HCT116 (cell line): ENCODE data around the gene SPTBN1. TPM values are rescaled to one million over a fixed set of nuclear protein-coding genes. Genes with fewer than 3 reads are reported as not detected.

Experiments used
- ATAC-seq: fragments of 200-7000 bp; cut with Tn5 transposase; 2 replicates; pipeline ENCODE4 v1.9.1; 2020; ENCODE audit warnings: mild to moderate bottlenecking, moderate library complexity
- BruUV-seq: library from RNA; stranded (reverse); fragments of 400-500 nt; replicated peaks from 2 replicates; lab custom pipeline; 2021; lab: Mats Ljungman, UMichigan
- CTCF ChIA-PET: fragments of 300-600 bp; sonication (Branson Sonifier 250); formaldehyde crosslinking; loops from one replicate; lab custom pipeline; 2021; ENCODE audit warnings: antibody characterized with exemption; lab: Charles Lee
- POLR2A ChIA-PET: fragments of 300-600, 350-600 bp; sonication (Branson Sonifier 250); formaldehyde crosslinking; loops from one replicate; lab custom pipeline; 2021; ENCODE audit warnings: antibody characterized with exemption; lab: Charles Lee
- RAD21 ChIA-PET, 2 experiments: fragments of 300-600 bp; sonication (Branson Sonifier 250); formaldehyde crosslinking; loops; one replicate each; lab custom pipeline; 2023; ENCODE audit warnings: low total read pairs in 2 of 2; ENCODE audit not compliant: uncharacterized antibody in 2 of 2, unreplicated experiment in 2 of 2, low non-redundant PET in 1 of 2; lab: Charles Lee
- DNase-seq: peaks from one replicate; pipeline ENCODE4 v3.0.0-alpha.2; 2010; ENCODE audit warnings: low read depth, low spot score
- H2AFZ ChIP-seq: fragments of 200-600 bp; shearing (Covaris generic), sonication (generic); 2 replicates; pipeline ENCODE4 v1.6.1; 2017; ENCODE audit warnings: low read depth, mixed run types, mixed read lengths, antibody characterized with exemption, low read length; ENCODE audit not compliant: poor library complexity, severe bottlenecking
- H3K27ac ChIP-seq: 2 replicates; pipeline ENCODE4 v1.5.1; 2012; ENCODE audit warnings: low read depth, low read length
- H3K27me3 ChIP-seq: fragments of 200-600 bp; sonication (generic); 2 replicates; pipeline ENCODE4 v1.6.1; 2016; ENCODE audit warnings: mixed run types, low read length, mixed read lengths; ENCODE audit not compliant: insufficient read depth
- H3K36me3 ChIP-seq, 2 experiments: fragments of 200-500 bp in 1 of 2; fragments of 200-600 bp in 1 of 2; sonication (Bioruptor generic) in 1 of 2; sonication (generic) in 1 of 2; 2 replicates each; pipeline versions ENCODE4 v1.5.1 to v1.6.1; 2014 to 2016; ENCODE audit warnings: low read length in 2 of 2, inconsistent platforms in 1 of 2, mixed read lengths in 1 of 2, mixed run types in 1 of 2; ENCODE audit not compliant: insufficient read depth in 2 of 2, control insufficient read depth in 1 of 2
- H3K4me1 ChIP-seq, 2 experiments: fragments of 200-600 bp in 1 of 2; sonication (generic) in 1 of 2; 2 replicates each; pipeline versions ENCODE4 v1.5.1 to v1.6.1; 2012 to 2017; ENCODE audit warnings: low read length in 2 of 2, inconsistent platforms in 1 of 2, mild to moderate bottlenecking in 1 of 2, mixed read lengths in 1 of 2, mixed run types in 1 of 2, moderate library complexity in 1 of 2; ENCODE audit not compliant: insufficient read depth in 2 of 2, control insufficient read depth in 1 of 2
- H3K4me2 ChIP-seq: fragments of 200-600 bp; sonication (generic); 2 replicates; pipeline ENCODE4 v1.6.1; 2017; ENCODE audit warnings: mixed run types, low read length, mixed read lengths
- H3K4me3 ChIP-seq, 2 experiments: fragments of 200-600 bp in 1 of 2; sonication (generic) in 1 of 2; replicated peaks in 1 of 2; 2 replicates each; pipeline ENCODE4 v1.5.1; 2011 to 2016; ENCODE audit warnings: low read length in 2 of 2, control low read depth in 1 of 2, low read depth in 1 of 2, mild to moderate bottlenecking in 1 of 2, mixed read lengths in 1 of 2, mixed run types in 1 of 2
- H3K79me2 ChIP-seq: fragments of 200-600 bp; sonication (generic); 2 replicates; pipeline ENCODE4 v1.6.1; 2017; ENCODE audit warnings: mild to moderate bottlenecking, mixed run types, low read length, moderate library complexity, mixed read lengths; ENCODE audit not compliant: insufficient read depth
- H3K9ac ChIP-seq: fragments of 200-600 bp; sonication (generic); 2 replicates; pipeline ENCODE4 v1.6.1; 2016; ENCODE audit warnings: low read length, mixed read lengths
- H3K9me2 ChIP-seq: fragments of 200-600 bp; sonication (generic), shearing (Covaris generic); 2 replicates; pipeline ENCODE4 v1.6.1; 2017; ENCODE audit warnings: mixed run types, mild to moderate bottlenecking, moderate library complexity; ENCODE audit not compliant: insufficient read depth
- H3K9me3 ChIP-seq, 2 experiments: fragments of 200-500 bp in 1 of 2; fragments of 200-600 bp in 1 of 2; sonication (Bioruptor generic) in 1 of 2; sonication (generic) in 1 of 2; 2 replicates each; pipeline ENCODE4 v1.6.1; 2014 to 2017; ENCODE audit warnings: low read length in 2 of 2, mixed read lengths in 2 of 2, inconsistent platforms in 1 of 2, low read depth in 1 of 2, mild to moderate bottlenecking in 1 of 2, mixed run types in 1 of 2, moderate library complexity in 1 of 2; ENCODE audit not compliant: control insufficient read depth in 1 of 2, insufficient read depth in 1 of 2
- H4K20me1 ChIP-seq: fragments of 200-600 bp; sonication (generic), shearing (Covaris generic); 2 replicates; pipeline ENCODE4 v1.6.1; 2017; ENCODE audit warnings: mixed run types, mild to moderate bottlenecking, moderate library complexity; ENCODE audit not compliant: insufficient read depth
- CBX3 ChIP-seq: IDR thresholded peaks from 2 replicates; pipeline ENCODE4 v1.6.1; 2012; ENCODE audit warnings: low read depth
- ELF1 ChIP-seq: IDR thresholded peaks from 2 replicates; pipeline ENCODE4 v1.6.1; 2012; ENCODE audit warnings: low read depth, borderline replicate concordance
- EZH2 ChIP-seq: fragments of 200-600 bp; sonication (generic); IDR thresholded peaks from 2 replicates; pipeline ENCODE4 v1.6.1; 2017; ENCODE audit warnings: antibody characterized with exemption, mixed run types
- EZH2phosphoT487 ChIP-seq: fragments of 200-600 bp; IDR thresholded peaks from 2 replicates; pipeline ENCODE4 v1.6.1; 2018; ENCODE audit warnings: antibody characterized with exemption, borderline replicate concordance
- JUND ChIP-seq: IDR thresholded peaks from 2 replicates; pipeline ENCODE4 v1.6.1; 2012
- MAX ChIP-seq: IDR thresholded peaks from 2 replicates; pipeline ENCODE4 v1.6.1; 2012
- POLR2A ChIP-seq: IDR thresholded peaks from 2 replicates; pipeline ENCODE4 v1.7.0; 2011; ENCODE audit warnings: borderline replicate concordance; ENCODE audit not compliant: insufficient read depth, insufficient read length; ENCODE audit errors: extremely low read depth
- RAD21 ChIP-seq: IDR thresholded peaks from 2 replicates; pipeline ENCODE4 v1.6.1; 2012; ENCODE audit warnings: low read depth, mild to moderate bottlenecking
- REST ChIP-seq: IDR thresholded peaks from 2 replicates; pipeline ENCODE4 v1.6.1; 2012; ENCODE audit warnings: low read depth
- SIN3A ChIP-seq: IDR thresholded peaks from 2 replicates; pipeline ENCODE4 v1.6.1; 2012; ENCODE audit warnings: low read depth
- SP1 ChIP-seq: IDR thresholded peaks from 2 replicates; pipeline ENCODE4 v1.6.1; 2012; ENCODE audit warnings: low read depth
- SRF ChIP-seq: IDR thresholded peaks from 2 replicates; pipeline ENCODE4 v1.6.1; 2012; ENCODE audit warnings: low read depth
- TCF7L2 ChIP-seq: IDR thresholded peaks from 2 replicates; pipeline ENCODE4 v1.7.0; 2011; ENCODE audit warnings: borderline replicate concordance, inconsistent platforms; ENCODE audit not compliant: insufficient read depth, insufficient read length; ENCODE audit errors: extremely low read depth
- YY1 ChIP-seq: IDR thresholded peaks from 2 replicates; pipeline ENCODE4 v1.6.1; 2011; ENCODE audit warnings: low read length, low read depth, moderate library complexity, mild to moderate bottlenecking; ENCODE audit not compliant: insufficient replicate concordance; ENCODE audit errors: extremely low read depth
- ZNF274 ChIP-seq: fragments of 200-500 bp; sonication (Bioruptor generic); IDR thresholded peaks from 2 replicates; pipeline ENCODE4 v1.6.1; 2014; ENCODE audit warnings: mild to moderate bottlenecking, low read depth, low read length, inconsistent platforms
- intact Hi-C: fragments of 100-400 bp; cut with micrococcal nuclease; formaldehyde crosslinking; loops from 2 replicates; pipeline ENCODE4 v1.10.0; 2022
- total RNA-seq: library from RNA; stranded (reverse); gene quantifications from one replicate; pipeline ENCODE4 v1.2.1, GENCODE V29; 2021; ENCODE audit not compliant: unreplicated experiment
- TF ChIP-seq, protein P1 (sequence below), 3 experiments: fragments of 200-600 bp in 1 of 3; sonication (generic) in 1 of 3; IDR thresholded peaks in 2 of 3; conservative IDR thresholded peaks in 1 of 3; 2 replicates each; pipeline ENCODE4 v1.5.1; 2012 to 2017; ENCODE audit warnings: low read depth in 2 of 3, low read length in 2 of 3, antibody characterized with exemption in 1 of 3, borderline replicate concordance in 1 of 3, control low read depth in 1 of 3, mild to moderate bottlenecking in 1 of 3, mixed read lengths in 1 of 3, mixed run types in 1 of 3, moderate library complexity in 1 of 3; ENCODE audit not compliant: insufficient read depth in 1 of 3

The SPTBN1 gene
- total RNA-seq, 1 experiment from 2014 or later, result 84.4 TPM

GRCh38 chr2:54476852-54477251 lies 20.7 kb downstream of the SPTBN1 start:
- H3K36me3 ChIP-seq, result no peaks in the 10 kb centered on the region
- no peak overlapping the region for H2AFZ ChIP-seq
- ATAC-seq, result no peak
- H3K79me2 ChIP-seq, result 0 out of 2 replicates have a peak, but pooled peaks cover 6% of the 10 kb centered on the region
- H3K4me1 ChIP-seq, result peaks cover 7 to 34% of the 10 kb centered on the region in 2 experiments
- no peak overlapping the region for H3K27ac ChIP-seq
- no peak for DNase-seq
- intact Hi-C loops, result no loop called here
- no peak overlapping the region for H3K4me2 ChIP-seq
- BruUV-seq, result no TSS peak
- RAD21 ChIA-PET, result no interaction called here
- TF ChIP-seq ELF1 (no peak), RAD21 (no peak), TCF7L2 (no peak), SIN3A (no peak), JUND (no peak), CBX3 (no peak), EZH2phosphoT487 (no peak), SRF (no peak), EZH2 (no peak)
- H4K20me1 ChIP-seq, result no peaks in the 10 kb centered on the region
- no peaks in the 10 kb centered on the region for H3K9me2 ChIP-seq
- POLR2A ChIA-PET, result no interaction called here
- H3K9ac ChIP-seq, result no peak overlapping the region
- no peaks in the 10 kb centered on the region for H3K27me3 ChIP-seq
- no peak overlapping the region for H3K4me3 ChIP-seq
- CTCF ChIA-PET, result no interaction called here
- no peaks in the 10 kb centered on the region for H3K9me3 ChIP-seq

- no peaks in the 10 kb centered on the region for H3K27me3 ChIP-seq
- H3K4me3 ChIP-seq, result no peak overlapping the region
- no peaks in the 10 kb centered on the region for H4K20me1 ChIP-seq
- ATAC-seq (no peak), DNase-seq (no peak)
- peaks cover 12 to 40% of the 10 kb centered on the region in 2 experiments for H3K4me1 ChIP-seq
- BruUV-seq, result no TSS peak
- ChIA-PET POLR2A (no interaction called here), CTCF (no interaction called here), RAD21 (no interaction called here)
- intact Hi-C loops, result no loop called here
- no peaks in the 10 kb centered on the region for H3K9me2 ChIP-seq
- no peak overlapping the region for H3K9ac ChIP-seq
- H3K27ac ChIP-seq, result no peak overlapping the region
- H2AFZ ChIP-seq, result no peak overlapping the region
- H3K4me2 ChIP-seq, result no peak overlapping the region
- H3K79me2 ChIP-seq, result 0 out of 2 replicates have a peak, but pooled peaks cover 7% of the 10 kb centered on the region
- H3K36me3 ChIP-seq, result no peaks in the 10 kb centered on the region
- H3K9me3 ChIP-seq, result no peaks in the 10 kb centered on the region
- TF ChIP-seq CBX3 (no peak), ZNF274 (no peak), POLR2A (no peak), YY1 (no peak), SIN3A (no peak), SP1 (no peak), MAX (no peak), EZH2phosphoT487 (no peak), TCF7L2 (no peak), JUND (no peak), ELF1 (no peak), REST (no peak)
- TF ChIP-seq, protein P1, sequence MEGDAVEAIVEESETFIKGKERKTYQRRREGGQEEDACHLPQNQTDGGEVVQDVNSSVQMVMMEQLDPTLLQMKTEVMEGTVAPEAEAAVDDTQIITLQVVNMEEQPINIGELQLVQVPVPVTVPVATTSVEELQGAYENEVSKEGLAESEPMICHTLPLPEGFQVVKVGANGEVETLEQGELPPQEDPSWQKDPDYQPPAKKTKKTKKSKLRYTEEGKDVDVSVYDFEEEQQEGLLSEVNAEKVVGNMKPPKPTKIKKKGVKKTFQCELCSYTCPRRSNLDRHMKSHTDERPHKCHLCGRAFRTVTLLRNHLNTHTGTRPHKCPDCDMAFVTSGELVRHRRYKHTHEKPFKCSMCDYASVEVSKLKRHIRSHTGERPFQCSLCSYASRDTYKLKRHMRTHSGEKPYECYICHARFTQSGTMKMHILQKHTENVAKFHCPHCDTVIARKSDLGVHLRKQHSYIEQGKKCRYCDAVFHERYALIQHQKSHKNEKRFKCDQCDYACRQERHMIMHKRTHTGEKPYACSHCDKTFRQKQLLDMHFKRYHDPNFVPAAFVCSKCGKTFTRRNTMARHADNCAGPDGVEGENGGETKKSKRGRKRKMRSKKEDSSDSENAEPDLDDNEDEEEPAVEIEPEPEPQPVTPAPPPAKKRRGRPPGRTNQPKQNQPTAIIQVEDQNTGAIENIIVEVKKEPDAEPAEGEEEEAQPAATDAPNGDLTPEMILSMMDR (IDR thresholded peaks at IDR 0.05 in 2 of 3, conservative IDR thresholded peaks at IDR 0.05 in 1 of 3; ENCODE audit: borderline replicate concordance in 1 of 3, insufficient read depth in 1 of 3, low read depth in 2 of 3, low read length in 2 of 3), result no peak
Measured at GRCh38 chr2:54477896-54478295, 21.8 kb downstream of the SPTBN1 start.
